Measurements from ENCODE around the gene AGPAT3.

Gene AGPAT3

DNA sequence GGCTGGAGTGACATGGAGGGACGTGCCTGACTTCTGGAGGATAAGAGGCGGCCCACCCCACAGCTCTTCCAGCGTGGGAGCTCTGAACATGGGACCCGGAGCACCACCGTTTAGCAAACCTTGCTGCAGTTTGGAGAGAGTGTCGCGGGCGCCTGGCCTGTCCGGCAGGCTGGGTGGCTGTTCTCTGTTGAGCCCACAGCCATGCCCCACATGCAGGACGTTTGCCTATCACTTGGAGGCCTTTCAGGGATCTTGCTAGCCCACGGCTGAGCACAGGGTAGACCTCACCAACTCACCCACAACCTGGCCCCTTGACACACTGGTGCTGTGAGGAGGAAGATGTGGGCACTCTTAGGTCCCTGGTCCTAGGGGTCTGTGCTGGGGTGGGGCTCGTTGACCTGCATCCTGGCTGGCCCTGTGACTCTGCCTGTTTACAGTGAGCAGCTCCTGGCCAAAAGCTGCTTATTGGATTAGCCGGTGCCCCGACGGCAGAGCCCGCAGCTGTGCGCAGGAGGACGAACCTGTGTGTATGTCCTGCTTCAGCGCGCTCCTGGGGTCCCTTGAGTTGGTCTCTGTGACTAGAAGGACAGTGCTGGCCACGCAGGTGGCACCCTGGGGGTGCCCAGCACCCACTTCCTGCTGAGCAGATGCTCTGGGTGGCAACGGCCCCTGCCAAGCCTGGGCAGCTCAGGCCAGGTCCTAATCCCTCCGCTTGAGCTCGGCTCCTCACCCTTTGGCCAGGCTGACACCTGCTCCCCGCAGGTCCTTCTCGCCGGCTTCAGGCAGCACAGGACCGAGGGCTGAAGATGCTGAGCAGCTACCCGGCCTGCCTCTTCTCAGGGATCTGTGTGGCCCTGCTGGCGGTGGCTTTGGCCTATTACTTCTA lies 74.7 kb downstream of the AGPAT3 start:
- DNase-seq = no peak

DNA sequence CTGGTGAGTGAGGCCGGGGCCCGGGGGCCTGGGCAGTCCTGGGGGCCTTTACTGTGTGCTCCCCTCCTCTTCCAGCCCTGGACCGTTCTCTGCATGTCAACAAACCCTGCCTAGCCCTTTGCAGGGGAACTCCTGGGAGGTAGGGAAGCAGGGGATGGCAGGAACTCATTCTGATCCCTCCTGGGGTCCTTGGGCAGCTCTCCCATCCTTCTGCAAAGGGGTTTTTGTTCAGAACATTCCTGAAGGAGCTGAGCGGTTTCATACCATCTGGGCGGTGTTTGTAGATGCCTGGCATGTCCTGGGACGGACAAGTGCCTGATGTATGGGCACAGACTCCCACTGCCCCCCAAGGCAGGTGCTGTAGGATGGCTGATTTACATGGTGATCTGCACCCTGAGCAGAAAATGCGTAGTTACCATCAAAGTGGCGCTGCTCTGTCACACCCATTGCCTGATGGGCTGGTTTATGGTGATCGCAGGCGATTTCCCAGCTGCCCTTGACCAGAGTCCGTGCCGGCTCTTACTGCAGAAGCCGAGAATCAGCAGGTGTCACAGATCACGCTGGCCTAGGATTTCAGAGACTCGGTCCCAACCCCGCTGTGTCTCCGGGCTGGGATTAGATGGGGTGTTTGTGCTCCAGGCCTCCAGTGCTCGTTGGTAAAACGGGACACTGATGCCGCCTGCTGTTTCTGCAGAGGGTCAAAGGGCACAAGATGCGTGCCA lies 75.5 kb downstream of the AGPAT3 start:
- no peak for DNase-seq

DNA sequence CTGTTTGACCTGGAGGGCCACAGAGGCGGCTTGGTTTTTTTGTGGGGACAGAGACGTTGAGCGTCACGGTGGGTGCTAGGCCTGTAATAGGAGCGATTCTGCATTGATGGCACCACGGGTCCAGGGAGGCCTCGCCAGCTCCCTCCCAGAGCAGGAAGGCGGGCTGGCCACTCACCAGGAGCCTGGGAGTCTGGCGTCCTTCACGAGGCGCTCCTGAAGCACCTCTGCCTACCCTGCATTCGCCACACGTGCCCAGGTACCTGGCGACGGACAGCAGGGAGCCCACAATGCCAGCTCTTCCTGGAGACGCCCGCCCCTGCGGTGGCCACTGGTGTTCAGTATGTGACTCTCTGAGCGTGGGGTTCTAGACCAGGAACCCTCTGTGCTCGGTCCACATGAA lies 77.2 kb downstream of the AGPAT3 start:
- no peak for DNase-seq

DNA sequence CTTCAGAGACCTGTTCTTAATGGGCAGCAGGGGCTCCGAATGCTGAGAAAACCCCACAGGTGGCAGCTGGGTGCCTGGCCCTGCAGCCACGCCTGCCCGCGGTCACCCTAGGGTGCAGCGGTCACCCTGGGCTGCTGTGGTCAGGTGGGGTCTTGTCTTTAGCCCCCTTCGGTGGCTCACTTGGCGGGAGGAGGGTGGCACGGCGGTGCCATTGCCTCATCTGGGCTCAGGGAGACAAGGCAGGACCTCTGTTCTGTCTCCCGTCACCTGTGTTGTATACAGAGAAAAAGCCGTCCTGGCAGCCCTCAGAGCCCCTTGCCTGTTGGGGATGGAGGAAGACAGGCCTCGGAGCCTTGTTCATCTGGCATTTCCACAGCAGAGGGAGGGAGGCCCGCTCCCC lies 77.6 kb downstream of the AGPAT3 start:
- no peak for DNase-seq

GRCh38 chr21:43943512-43944077 lies 78.6 kb downstream of the AGPAT3 start:
- DNase-seq = no peak

DNA sequence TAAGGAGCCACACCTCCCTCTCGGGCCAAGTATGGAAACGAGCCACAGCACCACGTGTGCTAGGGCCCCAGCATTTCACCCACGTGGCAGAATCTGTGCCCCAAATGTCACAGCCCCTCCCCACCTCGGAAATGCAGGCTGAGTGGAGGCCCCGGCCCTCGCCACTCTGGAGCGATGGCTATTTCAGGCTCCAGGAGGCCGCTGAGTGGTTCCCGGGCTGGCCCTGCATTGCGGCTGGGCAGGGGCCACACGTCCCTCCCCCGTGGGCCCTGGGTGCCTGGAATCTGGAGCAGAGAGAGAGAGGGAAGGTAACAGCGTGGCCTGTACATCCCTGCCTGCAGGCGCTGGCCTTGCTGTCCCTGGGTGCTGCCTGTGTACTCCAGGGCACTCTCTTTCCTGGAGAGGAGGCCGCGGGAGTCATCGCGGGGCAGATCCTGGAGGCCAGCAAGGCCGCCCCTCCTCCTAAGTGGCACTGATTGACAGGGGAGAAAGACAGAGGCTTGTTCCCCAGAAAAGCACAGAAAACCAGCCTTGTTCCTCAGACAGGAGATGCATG lies 79.1 kb downstream of the AGPAT3 start:
- no peak for DNase-seq

DNA sequence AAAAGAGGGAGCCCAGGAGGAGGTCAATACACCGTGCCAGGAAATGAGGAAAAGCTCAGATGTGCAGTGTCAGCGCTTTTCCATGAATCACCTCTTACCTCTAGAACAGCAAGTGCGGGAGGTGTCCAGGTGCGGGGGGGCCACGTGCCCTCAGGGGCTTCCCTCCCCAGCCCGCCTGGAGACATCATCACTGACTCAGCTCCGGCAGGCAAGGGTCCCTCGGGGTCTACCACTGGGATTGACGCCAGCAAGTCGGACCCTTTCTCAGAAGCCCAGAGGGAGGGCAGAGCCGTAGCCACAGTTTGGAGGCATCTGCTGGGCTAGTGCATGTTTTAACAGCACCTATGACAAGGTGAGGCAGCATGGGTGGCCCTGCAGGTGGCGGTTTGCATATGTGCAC lies 79.7 kb downstream of the AGPAT3 start:
- DNase-seq = no peak

DNA sequence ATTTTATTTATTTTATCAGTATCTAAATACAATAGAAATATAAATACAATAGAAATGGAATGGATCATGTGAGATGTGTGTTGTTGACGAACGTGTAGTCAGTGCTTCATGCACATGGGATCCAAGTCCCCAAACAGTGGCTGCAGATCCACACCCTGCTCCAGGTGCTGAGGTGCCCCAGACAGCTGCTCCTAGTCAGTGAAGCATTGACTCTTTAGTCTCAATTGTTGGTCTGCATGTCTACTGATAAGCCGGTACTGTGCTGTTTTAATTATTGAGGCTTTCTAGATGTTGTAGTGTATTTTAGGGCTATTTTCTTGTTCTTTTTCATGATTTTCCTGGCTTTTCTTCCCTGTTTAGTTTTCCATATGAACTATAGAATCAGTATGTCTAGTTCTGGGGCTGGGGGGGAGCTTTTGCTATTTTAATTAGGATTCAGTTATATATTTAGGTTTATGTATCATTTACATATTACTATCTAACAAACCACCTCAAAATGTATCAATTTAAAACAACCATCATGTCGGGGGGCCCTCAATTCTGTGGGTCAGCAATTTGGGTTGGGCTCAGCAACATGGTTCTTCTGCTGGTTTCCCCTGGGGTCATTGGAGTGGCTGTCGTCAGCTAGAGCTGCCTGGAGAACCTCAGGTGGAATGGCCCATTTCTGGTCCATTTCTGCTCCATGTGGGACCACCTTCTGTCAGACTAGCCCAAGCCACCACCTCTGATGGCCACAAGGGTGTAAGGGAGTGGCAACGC lies 83.9 kb downstream of the AGPAT3 start:
- DNase-seq = no peak

GRCh38 chr21:43949499-43950208 lies 84.6 kb downstream of the AGPAT3 start:
- no peak for DNase-seq

DNA sequence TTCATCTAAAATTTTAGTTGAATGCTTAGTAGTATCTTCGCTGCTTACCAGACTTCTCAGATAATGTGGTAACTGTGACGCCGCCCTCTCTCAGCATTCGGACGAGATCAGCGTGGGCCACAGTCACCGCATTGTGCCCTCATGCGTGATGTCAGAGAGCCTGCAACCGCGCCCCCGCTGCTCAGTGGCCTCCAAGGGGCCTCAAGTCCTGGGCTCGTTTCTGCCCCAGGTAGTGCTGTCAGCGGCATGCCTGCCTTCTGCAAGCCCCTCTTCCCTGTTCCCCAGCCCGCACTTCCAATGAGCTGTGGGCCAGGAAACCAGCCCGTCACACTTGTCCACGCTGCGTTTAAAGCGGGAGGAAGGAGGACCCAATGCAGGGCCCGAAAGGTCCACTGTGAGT lies 85.5 kb downstream of the AGPAT3 start:
- DNase-seq = no peak

GRCh38 chr21:43950936-43951335 lies 85.9 kb downstream of the AGPAT3 start:
- no peak for DNase-seq

GRCh38 chr21:43951911-43952703 lies 87.1 kb downstream of the AGPAT3 start:
- DNase-seq = no peak

DNA sequence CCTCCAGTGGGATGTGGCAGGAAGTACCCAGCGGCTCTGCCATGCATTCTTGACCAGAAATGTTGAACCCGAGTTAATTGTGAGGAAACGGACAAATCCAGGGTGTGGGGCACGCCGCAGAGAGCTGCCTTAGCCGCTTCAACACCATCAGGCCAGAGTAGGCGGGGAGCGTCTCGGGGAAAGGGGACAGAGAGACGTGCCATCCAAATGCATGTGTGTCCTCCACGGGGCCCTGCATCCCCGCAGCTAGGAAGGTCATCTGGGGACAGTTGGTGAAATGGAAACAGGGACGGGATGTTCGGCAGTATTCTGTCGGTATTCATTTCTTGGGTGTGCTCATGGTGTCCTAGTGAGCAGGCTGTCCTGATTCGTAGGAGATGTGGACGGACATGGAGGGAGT lies 88.0 kb downstream of the AGPAT3 start:
- no peak for DNase-seq

DNA sequence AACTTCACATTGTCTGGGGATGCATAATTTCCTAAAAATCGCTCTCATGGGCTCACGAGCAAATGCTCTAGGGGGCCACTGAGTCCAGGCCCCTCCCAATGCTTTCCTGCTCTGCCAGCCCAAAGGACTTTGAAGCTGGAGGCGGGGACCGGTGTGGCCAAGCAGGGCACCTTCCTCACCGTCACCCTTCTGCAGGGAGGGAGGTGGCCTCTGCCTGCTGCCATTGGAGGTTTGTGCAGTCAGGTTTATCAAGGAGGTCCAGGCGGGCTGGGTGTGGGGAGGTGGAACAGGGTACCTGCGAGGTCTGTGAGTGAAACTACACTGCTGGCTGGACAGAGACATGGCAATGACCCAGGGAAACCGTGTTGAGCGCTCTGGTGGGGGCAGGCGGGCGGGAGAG lies 89.0 kb downstream of the AGPAT3 start:
- DNase-seq = no peak

- no peak for DNase-seq
Measured at GRCh38 chr21:43954896-43955295, 89.9 kb downstream of the AGPAT3 start.

- no peak for DNase-seq
Measured at GRCh38 chr21:43956019-43956669, 91.1 kb downstream of the AGPAT3 start.

- DNase-seq = no peak
Measured at GRCh38 chr21:43956670-43957035, 91.6 kb downstream of the AGPAT3 start.

GRCh38 chr21:43957128-43957571 lies 92.1 kb downstream of the AGPAT3 start:
- no peak for DNase-seq

GRCh38 chr21:43957611-43958362 lies 92.8 kb downstream of the AGPAT3 start:
- no peak for DNase-seq
